ENCODE data around the gene RAB21.

The RAB21 gene

DNA sequence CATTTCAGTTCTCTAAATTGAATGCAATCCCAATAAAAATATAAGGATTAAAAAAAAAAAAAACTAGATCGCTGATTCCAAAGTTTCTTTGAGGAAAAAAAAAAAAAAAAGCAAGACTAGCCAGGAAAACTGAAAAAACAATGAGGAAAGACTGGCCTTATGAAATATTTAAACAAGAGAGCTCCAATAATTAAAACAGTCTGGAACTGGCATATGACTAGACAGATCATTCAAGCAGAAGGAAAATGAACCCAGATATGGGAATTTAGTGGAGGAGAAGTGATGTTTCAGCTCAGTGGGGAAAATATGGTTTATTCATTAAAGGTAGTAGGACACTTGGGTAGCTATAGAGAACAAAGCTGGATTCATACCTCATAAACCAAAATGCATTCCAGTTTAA lies 42.9 kb downstream of the RAB21 start:
- H3K27ac ChIP-seq (ENCODE audit: low read depth, low read length) = no peak overlapping the region
- no peaks in the 10 kb centered on the region for H4K20me1 ChIP-seq (ENCODE audit: control insufficient read depth, insufficient read depth, low read depth, low read length)
- H3K36me3 ChIP-seq (ENCODE audit: control insufficient read depth, low read length) = no peaks in the 10 kb centered on the region
- no peak overlapping the region for H3K4me3 ChIP-seq (ENCODE audit: low read length)
- H3K79me2 ChIP-seq (ENCODE audit: control insufficient read depth, low read length) = no peaks in the 10 kb centered on the region
- no peaks in the 10 kb centered on the region for H3K9me2 ChIP-seq (replicated peaks; ENCODE audit: control insufficient read depth, low read length)
- no peak overlapping the region for H3K4me2 ChIP-seq (ENCODE audit: low read length)
- H3K4me1 ChIP-seq (ENCODE audit: control insufficient read depth, low read length) = no peaks in the 10 kb centered on the region
- no peaks in the 10 kb centered on the region for H3K27me3 ChIP-seq (ENCODE audit: control insufficient read depth, low read length)
- TF ChIP-seq EZH2phosphoT487 (IDR thresholded peaks at IDR 0.05; ENCODE audit: borderline replicate concordance, low read length) = no peak
- TF ChIP-seq, protein P1, sequence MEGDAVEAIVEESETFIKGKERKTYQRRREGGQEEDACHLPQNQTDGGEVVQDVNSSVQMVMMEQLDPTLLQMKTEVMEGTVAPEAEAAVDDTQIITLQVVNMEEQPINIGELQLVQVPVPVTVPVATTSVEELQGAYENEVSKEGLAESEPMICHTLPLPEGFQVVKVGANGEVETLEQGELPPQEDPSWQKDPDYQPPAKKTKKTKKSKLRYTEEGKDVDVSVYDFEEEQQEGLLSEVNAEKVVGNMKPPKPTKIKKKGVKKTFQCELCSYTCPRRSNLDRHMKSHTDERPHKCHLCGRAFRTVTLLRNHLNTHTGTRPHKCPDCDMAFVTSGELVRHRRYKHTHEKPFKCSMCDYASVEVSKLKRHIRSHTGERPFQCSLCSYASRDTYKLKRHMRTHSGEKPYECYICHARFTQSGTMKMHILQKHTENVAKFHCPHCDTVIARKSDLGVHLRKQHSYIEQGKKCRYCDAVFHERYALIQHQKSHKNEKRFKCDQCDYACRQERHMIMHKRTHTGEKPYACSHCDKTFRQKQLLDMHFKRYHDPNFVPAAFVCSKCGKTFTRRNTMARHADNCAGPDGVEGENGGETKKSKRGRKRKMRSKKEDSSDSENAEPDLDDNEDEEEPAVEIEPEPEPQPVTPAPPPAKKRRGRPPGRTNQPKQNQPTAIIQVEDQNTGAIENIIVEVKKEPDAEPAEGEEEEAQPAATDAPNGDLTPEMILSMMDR (IDR thresholded peaks at IDR 0.05; ENCODE audit: low read depth, low read length, poor library complexity, severe bottlenecking) = no peak
- H3F3A ChIP-seq (ENCODE audit: control insufficient read depth, insufficient read depth) = no peaks in the 10 kb centered on the region
- H3K9me3 ChIP-seq (ENCODE audit: control insufficient read depth, insufficient read depth, low read length) = no peaks in the 10 kb centered on the region

DNA sequence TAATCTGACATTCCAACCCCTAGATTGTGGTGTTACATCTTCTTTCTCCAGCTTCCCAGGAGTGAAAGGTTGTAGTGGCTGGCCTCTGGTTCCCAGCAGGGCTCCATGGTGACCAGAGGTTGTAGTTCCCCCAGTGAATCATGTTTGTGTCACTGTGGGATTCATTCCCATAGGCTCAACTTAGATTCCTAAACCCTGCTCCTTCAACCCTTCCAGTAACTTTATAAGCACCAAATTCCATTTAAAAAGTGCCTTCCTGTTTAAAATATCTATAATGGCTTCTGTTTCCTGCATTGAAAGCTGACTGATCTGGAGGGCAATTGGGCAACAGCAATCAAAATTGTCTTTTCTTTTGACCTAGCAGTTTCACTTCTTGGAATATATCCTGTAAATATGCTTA lies 44.4 kb downstream of the RAB21 start:
- H3F3A ChIP-seq (ENCODE audit: control insufficient read depth, insufficient read depth) = no peaks in the 10 kb centered on the region
- no peaks in the 10 kb centered on the region for H3K36me3 ChIP-seq (ENCODE audit: control insufficient read depth, low read length)
- TF ChIP-seq, protein P1 (IDR thresholded peaks at IDR 0.05; ENCODE audit: low read depth, low read length, poor library complexity, severe bottlenecking) = no peak
- TF ChIP-seq EZH2phosphoT487 (IDR thresholded peaks at IDR 0.05; ENCODE audit: borderline replicate concordance, low read length) = no peak
- H3K4me2 ChIP-seq (ENCODE audit: low read length) = no peak overlapping the region
- H3K27me3 ChIP-seq (ENCODE audit: control insufficient read depth, low read length) = no peaks in the 10 kb centered on the region
- H3K9me3 ChIP-seq (ENCODE audit: control insufficient read depth, insufficient read depth, low read length) = no peaks in the 10 kb centered on the region
- H3K4me3 ChIP-seq (ENCODE audit: low read length) = no peak overlapping the region
- H3K79me2 ChIP-seq (ENCODE audit: control insufficient read depth, low read length) = no peaks in the 10 kb centered on the region
- no peaks in the 10 kb centered on the region for H3K4me1 ChIP-seq (ENCODE audit: control insufficient read depth, low read length)
- H3K27ac ChIP-seq (ENCODE audit: low read depth, low read length) = no peak overlapping the region
- H4K20me1 ChIP-seq (ENCODE audit: control insufficient read depth, insufficient read depth, low read depth, low read length) = no peaks in the 10 kb centered on the region
- H3K9me2 ChIP-seq (replicated peaks; ENCODE audit: control insufficient read depth, low read length) = no peaks in the 10 kb centered on the region

DNA sequence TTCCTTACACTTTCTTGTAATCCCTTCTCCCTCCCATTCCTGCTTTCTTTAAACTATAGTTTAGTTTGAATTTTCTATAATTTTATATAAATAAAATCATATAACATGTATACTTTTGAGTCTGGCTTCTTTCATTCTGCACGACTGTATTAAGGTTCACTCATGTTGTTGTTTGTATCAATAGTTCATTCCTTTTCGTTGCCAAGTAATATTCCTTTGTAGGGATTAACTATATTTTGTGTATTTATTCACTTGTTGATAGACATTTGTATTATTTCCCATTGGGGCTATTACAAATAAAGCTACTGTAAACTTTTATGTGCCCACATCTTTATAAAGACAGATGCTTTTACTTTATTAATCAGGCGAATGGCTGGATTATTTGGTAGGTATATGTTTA lies 45.5 kb downstream of the RAB21 start:
- no peaks in the 10 kb centered on the region for H3K79me2 ChIP-seq (ENCODE audit: control insufficient read depth, low read length)
- no peaks in the 10 kb centered on the region for H3K4me1 ChIP-seq (ENCODE audit: control insufficient read depth, low read length)
- H4K20me1 ChIP-seq (ENCODE audit: control insufficient read depth, insufficient read depth, low read depth, low read length) = no peaks in the 10 kb centered on the region
- no peaks in the 10 kb centered on the region for H3K9me2 ChIP-seq (replicated peaks; ENCODE audit: control insufficient read depth, low read length)
- TF ChIP-seq, protein P1 (IDR thresholded peaks at IDR 0.05; ENCODE audit: low read depth, low read length, poor library complexity, severe bottlenecking) = no peak
- no peak for TF ChIP-seq EZH2phosphoT487 (IDR thresholded peaks at IDR 0.05; ENCODE audit: borderline replicate concordance, low read length)
- no peak overlapping the region for H3K4me2 ChIP-seq (ENCODE audit: low read length)
- no peaks in the 10 kb centered on the region for H3F3A ChIP-seq (ENCODE audit: control insufficient read depth, insufficient read depth)
- no peak overlapping the region for H3K27ac ChIP-seq (ENCODE audit: low read depth, low read length)
- H3K9me3 ChIP-seq (ENCODE audit: control insufficient read depth, insufficient read depth, low read length) = no peaks in the 10 kb centered on the region
- peaks cover 2% of the 10 kb centered on the region; the same call in 1 of the 2 replicates for H3K27me3 ChIP-seq (ENCODE audit: control insufficient read depth, low read length)
- no peaks in the 10 kb centered on the region for H3K36me3 ChIP-seq (ENCODE audit: control insufficient read depth, low read length)
- no peak overlapping the region for H3K4me3 ChIP-seq (ENCODE audit: low read length)

DNA sequence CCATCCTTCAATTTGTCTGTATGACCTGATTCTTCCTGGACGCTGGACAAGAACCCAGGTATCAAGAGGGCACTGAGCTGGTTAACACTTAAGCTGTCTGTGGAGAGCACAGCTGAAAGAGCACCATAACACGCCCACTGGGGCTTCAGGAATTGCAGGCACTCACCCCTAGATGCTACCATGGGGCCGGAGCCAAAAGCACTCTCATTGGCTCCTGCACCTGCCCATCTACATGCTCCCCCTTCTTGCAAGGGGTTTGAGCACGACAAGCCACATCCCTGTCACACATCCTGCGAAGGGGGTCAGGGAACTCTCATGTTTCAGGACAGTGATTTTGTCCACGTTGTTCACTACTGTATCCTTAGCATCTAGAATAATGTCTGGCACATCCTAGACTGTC lies 49.8 kb downstream of the RAB21 start:
- Histone ChIP-seq H3K9me2 (replicated peaks; ENCODE audit: control insufficient read depth, low read length) (no peaks in the 10 kb centered on the region), H3K27ac (ENCODE audit: low read depth, low read length) (no peak overlapping the region), H3K36me3 (ENCODE audit: control insufficient read depth, low read length) (no peaks in the 10 kb centered on the region), H3K9me3 (ENCODE audit: control insufficient read depth, insufficient read depth, low read length) (no peaks in the 10 kb centered on the region), H4K20me1 (ENCODE audit: control insufficient read depth, insufficient read depth, low read depth, low read length) (no peaks in the 10 kb centered on the region), H3K4me3 (ENCODE audit: low read length) (no peak overlapping the region), H3K79me2 (ENCODE audit: control insufficient read depth, low read length) (no peaks in the 10 kb centered on the region), H3K27me3 (ENCODE audit: control insufficient read depth, low read length) (peaks cover 17% of the 10 kb centered on the region), H3K4me1 (ENCODE audit: control insufficient read depth, low read length) (no peaks in the 10 kb centered on the region), H3K4me2 (ENCODE audit: low read length) (no peak overlapping the region), H3F3A (ENCODE audit: control insufficient read depth, insufficient read depth) (no peaks in the 10 kb centered on the region)
- TF ChIP-seq, protein P1 (IDR thresholded peaks at IDR 0.05; ENCODE audit: low read depth, low read length, poor library complexity, severe bottlenecking) = no peak
- TF ChIP-seq EZH2phosphoT487 (IDR thresholded peaks at IDR 0.05; ENCODE audit: borderline replicate concordance, low read length) = no peak

Measured in DOHH2 (cell line).